ENCODE data around the gene TTLL3. TPM values are rescaled to one million over a fixed set of nuclear protein-coding genes. Genes with fewer than 3 reads are reported as not detected.

TTLL3 gene
- total RNA-seq, 1 donor from 2014 or later, result 53.6 TPM

GRCh38 chr3:9786209-9786739 is 23.8 kb upstream of the TTLL3 start:
- no peak for TF ChIP-seq CTCF (IDR thresholded peaks at IDR 0.05)
- Mint-ChIP-seq H3K27me3 (ENCODE audit: unreplicated experiment) (no peaks in the 10 kb centered on the region), H3K4me1 (ENCODE audit: unreplicated experiment) (peaks cover 8% of the 10 kb centered on the region), H3K36me3 (ENCODE audit: unreplicated experiment) (peaks cover 49% of the 10 kb centered on the region), H3K27ac (ENCODE audit: unreplicated experiment) (peak overlapping the region; percentile 31), H3K9me3 (ENCODE audit: unreplicated experiment) (no peaks in the 10 kb centered on the region), H3K4me3 (ENCODE audit: unreplicated experiment) (no peak overlapping the region)
- no peak for DNase-seq (ENCODE audit: extremely low spot score, unreplicated experiment)

GRCh38 chr3:9786825-9787669 is 23.0 kb upstream of the TTLL3 start:
- no peaks in the 10 kb centered on the region for H3K9me3 Mint-ChIP-seq (ENCODE audit: unreplicated experiment)
- H3K4me1 Mint-ChIP-seq (ENCODE audit: unreplicated experiment), result peaks cover 13% of the 10 kb centered on the region
- H3K27ac Mint-ChIP-seq (ENCODE audit: unreplicated experiment), result no peak overlapping the region
- H3K36me3 Mint-ChIP-seq (ENCODE audit: unreplicated experiment), result peaks cover 48% of the 10 kb centered on the region
- DNase-seq (ENCODE audit: extremely low spot score, unreplicated experiment), result no peak
- no peak overlapping the region for H3K4me3 Mint-ChIP-seq (ENCODE audit: unreplicated experiment)
- H3K27me3 Mint-ChIP-seq (ENCODE audit: unreplicated experiment), result no peaks in the 10 kb centered on the region
- peak; percentile 57 for TF ChIP-seq CTCF (IDR thresholded peaks at IDR 0.05)

GRCh38 chr3:9787714-9788113 is 22.3 kb upstream of the TTLL3 start:
- no peak for TF ChIP-seq CTCF (IDR thresholded peaks at IDR 0.05)
- H3K27ac Mint-ChIP-seq (ENCODE audit: unreplicated experiment), result no peak overlapping the region
- H3K27me3 Mint-ChIP-seq (ENCODE audit: unreplicated experiment), result no peaks in the 10 kb centered on the region
- H3K9me3 Mint-ChIP-seq (ENCODE audit: unreplicated experiment), result no peaks in the 10 kb centered on the region
- H3K4me1 Mint-ChIP-seq (ENCODE audit: unreplicated experiment), result peaks cover 14% of the 10 kb centered on the region
- H3K36me3 Mint-ChIP-seq (ENCODE audit: unreplicated experiment), result peaks cover 44% of the 10 kb centered on the region
- no peak for DNase-seq (ENCODE audit: extremely low spot score, unreplicated experiment)
- H3K4me3 Mint-ChIP-seq (ENCODE audit: unreplicated experiment), result no peak overlapping the region

GRCh38 chr3:9791127-9791526 is 18.9 kb upstream of the TTLL3 start:
- H3K4me1 Mint-ChIP-seq (ENCODE audit: unreplicated experiment), result peaks cover 28% of the 10 kb centered on the region

More at GRCh38 chr3:9791127-9791526, 18.9 kb upstream of the TTLL3 start:
- peak overlapping the region; percentile 100 for H3K27ac Mint-ChIP-seq (ENCODE audit: unreplicated experiment)
- peaks cover 35% of the 10 kb centered on the region for H3K36me3 Mint-ChIP-seq (ENCODE audit: unreplicated experiment)
- H3K4me3 Mint-ChIP-seq (ENCODE audit: unreplicated experiment), result peak overlapping the region; percentile 95
- no peak for TF ChIP-seq CTCF (IDR thresholded peaks at IDR 0.05)
- no peaks in the 10 kb centered on the region for H3K27me3 Mint-ChIP-seq (ENCODE audit: unreplicated experiment)
- no peak for DNase-seq (ENCODE audit: extremely low spot score, unreplicated experiment)
- H3K9me3 Mint-ChIP-seq (ENCODE audit: unreplicated experiment), result no peaks in the 10 kb centered on the region
